Naive thymus-derived CD4-positive, alpha-beta T cell (primary cell): ENCODE measurements around the gene FAM204A. TPM values are rescaled to one million over a fixed set of nuclear protein-coding genes. Genes with fewer than 3 reads are reported as not detected.

Experiments
- ATAC-seq: fragments of 150-1000 bp; cut with Tn5 transposase; 2 replicates; pipeline ENCODE4 v1.10.0; 2021; ENCODE audit warnings: mild to moderate bottlenecking, moderate library complexity
- CTCF ChIA-PET: fragments of 350-600 bp; sonication (Branson Sonifier 250); formaldehyde crosslinking; loops from one replicate; lab custom pipeline; 2021; ENCODE audit warnings: antibody characterized with exemption; lab: Charles Lee
- POLR2A ChIA-PET: fragments of 350-600 bp; sonication (Branson Sonifier 250); formaldehyde crosslinking; loops from one replicate; lab custom pipeline; 2021; ENCODE audit warnings: antibody characterized with exemption, inconsistent platforms; lab: Charles Lee
- DNase-seq, 9 donors: peaks; one replicate each; pipeline versions ENCODE4 v3.0.0 to v3.0.0-alpha.2; 2020 to 2022; ENCODE audit warnings: mixed read lengths in 1 of 9
- H3K27ac ChIP-seq: one replicate; pipeline ENCODE4 v1.7.0; 2013; ENCODE audit warnings: mild to moderate bottlenecking, low read depth, low read length, moderate library complexity
- H3K27me3 ChIP-seq, 2 donors: one replicate each; pipeline ENCODE4 v1.7.0; 2013; ENCODE audit warnings: low read length in 2 of 2, mild to moderate bottlenecking in 2 of 2, moderate library complexity in 2 of 2; ENCODE audit not compliant: control insufficient read depth in 2 of 2, insufficient read depth in 2 of 2
- H3K36me3 ChIP-seq, 3 experiments: 1 replicate in 2 of 3; 2 replicates in 1 of 3; pipeline ENCODE4 v1.7.0; 2013; ENCODE audit warnings: low read length in 3 of 3, mild to moderate bottlenecking in 3 of 3, moderate library complexity in 1 of 3; ENCODE audit not compliant: insufficient read depth in 3 of 3, control insufficient read depth in 2 of 3
- H3K4me1 ChIP-seq, 2 donors: one replicate each; pipeline ENCODE4 v1.7.0; 2013; ENCODE audit warnings: low read length in 2 of 2, mild to moderate bottlenecking in 2 of 2, moderate library complexity in 1 of 2; ENCODE audit not compliant: control insufficient read depth in 2 of 2, insufficient read depth in 2 of 2
- H3K4me3 ChIP-seq: 2 replicates; pipeline ENCODE4 v1.7.0; 2013; ENCODE audit warnings: mild to moderate bottlenecking, low read length
- H3K9me3 ChIP-seq, 3 experiments: 1 replicate in 2 of 3; 2 replicates in 1 of 3; pipeline ENCODE4 v1.7.0; 2013; ENCODE audit warnings: low read length in 3 of 3; ENCODE audit not compliant: control insufficient read depth in 2 of 3
- H3K27ac Mint-ChIP-seq, 9 donors: one replicate each; pipeline ENCODE4 v1.8.0; 2020 to 2022; ENCODE audit warnings: mixed read lengths in 9 of 9, mild to moderate bottlenecking in 8 of 9, moderate library complexity in 5 of 9, inconsistent platforms in 2 of 9
- H3K27me3 Mint-ChIP-seq, 5 donors: one replicate each; pipeline ENCODE4 v1.8.0; 2021 to 2022; ENCODE audit warnings: mixed read lengths in 5 of 5, mild to moderate bottlenecking in 1 of 5
- H3K36me3 Mint-ChIP-seq, 5 donors: one replicate each; pipeline ENCODE4 v1.8.0; 2020 to 2022; ENCODE audit warnings: mixed read lengths in 5 of 5, mild to moderate bottlenecking in 3 of 5, inconsistent platforms in 1 of 5
- H3K4me1 Mint-ChIP-seq, 7 donors: one replicate each; pipeline ENCODE4 v1.8.0; 2020 to 2022; ENCODE audit warnings: mixed read lengths in 7 of 7, mild to moderate bottlenecking in 3 of 7, inconsistent platforms in 1 of 7
- H3K4me3 Mint-ChIP-seq, 10 donors: one replicate each; pipeline ENCODE4 v1.8.0; 2020 to 2022; ENCODE audit warnings: mild to moderate bottlenecking in 10 of 10, mixed read lengths in 10 of 10, moderate library complexity in 6 of 10, inconsistent platforms in 2 of 10
- H3K9me3 Mint-ChIP-seq, 11 donors: one replicate each; pipeline ENCODE4 v1.8.0; 2020 to 2022; ENCODE audit warnings: mixed read lengths in 11 of 11, mild to moderate bottlenecking in 4 of 11, inconsistent platforms in 1 of 11, moderate library complexity in 1 of 11
- intact Hi-C, 2 donors: fragments of 100-400 bp; cut with micrococcal nuclease; formaldehyde crosslinking; loops; one replicate each; pipeline ENCODE4 v1.15.1; 2023
- polyA plus RNA-seq, 2 donors: library from polyadenylated mRNA; unstranded; fragments of 300-500 nt; fragmentation: Illumina TruSeq; gene quantifications; one replicate each; pipeline ENCODE4 v1.2.3, GENCODE V29; 2021
- total RNA-seq, 6 experiments: library from RNA in 5 of 6; stranded (reverse) in 5 of 6; gene quantifications; 1 replicate in 5 of 6; 2 replicates in 1 of 6; pipeline ENCODE4 v1.2.3 and lab custom pipeline; 2021 to 2026

Gene FAM204A
- total and polyA plus RNA-seq, 7 experiments from 2014 or later, result 56.6 to 122 (median 64.8) TPM

GRCh38 chr10:118271671-118272070 is 70.5 kb downstream of the FAM204A start:
- ATAC-seq, result no peak
- intact Hi-C loops, result no loop called here
- Mint-ChIP-seq H3K9me3 (no peaks in the 10 kb centered on the region), H3K27ac (no peak overlapping the region), H3K4me1 (no peaks in the 10 kb centered on the region), H3K4me3 (no peak overlapping the region), H3K27me3 (peaks cover 28 to 46% (median 43%) of the 10 kb centered on the region in 5 donors), H3K36me3 (no peaks in the 10 kb centered on the region)
- Histone ChIP-seq H3K4me1 (no peaks in the 10 kb centered on the region), H3K4me3 (no peak overlapping the region), H3K27me3 (no peaks in the 10 kb centered on the region), H3K9me3 (no peaks in the 10 kb centered on the region), H3K36me3 (no peaks in the 10 kb centered on the region), H3K27ac (no peak overlapping the region)
- ChIA-PET CTCF (no interaction called here), POLR2A (no interaction called here)
- DNase-seq, result no peak

GRCh38 chr10:118266098-118266748 is 75.9 kb downstream of the FAM204A start:
- no peaks in the 10 kb centered on the region for H3K36me3 ChIP-seq
- no peaks in the 10 kb centered on the region for H3K9me3 ChIP-seq
- intact Hi-C loops, result no loop called here
- H3K27me3 ChIP-seq, result no peaks in the 10 kb centered on the region
- no peaks in the 10 kb centered on the region for H3K36me3 Mint-ChIP-seq
- H3K4me1 ChIP-seq, result no peaks in the 10 kb centered on the region
- no peak overlapping the region for H3K27ac ChIP-seq
- ChIA-PET POLR2A (no interaction called here), CTCF (no interaction called here)
- H3K9me3 Mint-ChIP-seq, result no peaks in the 10 kb centered on the region
- H3K4me1 Mint-ChIP-seq, result no peaks in the 10 kb centered on the region
- DNase-seq (no peak), ATAC-seq (no peak)
- H3K4me3 Mint-ChIP-seq, result no peak overlapping the region
- H3K27ac Mint-ChIP-seq, result no peak overlapping the region
- peaks cover 47 to 62% (median 58%) of the 10 kb centered on the region in 5 donors for H3K27me3 Mint-ChIP-seq
- no peak overlapping the region for H3K4me3 ChIP-seq

GRCh38 chr10:118264838-118265470 is 77.2 kb downstream of the FAM204A start:
- H3K36me3 ChIP-seq, result no peaks in the 10 kb centered on the region
- CTCF ChIA-PET, result no interaction called here
- no peaks in the 10 kb centered on the region for H3K9me3 Mint-ChIP-seq

GRCh38 chr10:118264252-118264651 is 77.9 kb downstream of the FAM204A start:
- no peak overlapping the region for H3K27ac ChIP-seq
- ATAC-seq (no peak), DNase-seq (no peak)
- no peaks in the 10 kb centered on the region for H3K9me3 Mint-ChIP-seq
- H3K27me3 Mint-ChIP-seq, result peaks cover 51 to 71% (median 66%) of the 10 kb centered on the region in 5 donors
- no peak overlapping the region for H3K27ac Mint-ChIP-seq
- peaks cover 0 to 1% (median 0%) of the 10 kb centered on the region in 7 donors for H3K4me1 Mint-ChIP-seq
- intact Hi-C loops, result no loop called here
- no peak overlapping the region for H3K4me3 Mint-ChIP-seq
- POLR2A ChIA-PET, result no interaction called here
- CTCF ChIA-PET, result interaction anchor here (1.1 kb wide), 1 partner anchor 24 kb away, joined by 3 read pairs; no protein-coding TSS in a partner anchor
- H3K4me1 ChIP-seq, result no peaks in the 10 kb centered on the region
- no peak overlapping the region for H3K4me3 ChIP-seq
- no peaks in the 10 kb centered on the region for H3K36me3 ChIP-seq
- no peaks in the 10 kb centered on the region for H3K36me3 Mint-ChIP-seq
- H3K27me3 ChIP-seq, result no peaks in the 10 kb centered on the region
- H3K9me3 ChIP-seq, result no peaks in the 10 kb centered on the region

More at GRCh38 chr10:118264838-118265470, 77.2 kb downstream of the FAM204A start:
- Mint-ChIP-seq H3K4me3 (no peak overlapping the region), H3K36me3 (no peaks in the 10 kb centered on the region), H3K4me1 (no peaks in the 10 kb centered on the region), H3K27ac (no peak overlapping the region), H3K27me3 (peaks cover 51 to 66% (median 62%) of the 10 kb centered on the region in 5 donors)
- ATAC-seq (no peak), DNase-seq (no peak)
- no peaks in the 10 kb centered on the region for H3K4me1 ChIP-seq
- H3K9me3 ChIP-seq, result no peaks in the 10 kb centered on the region
- H3K27me3 ChIP-seq, result no peaks in the 10 kb centered on the region
- intact Hi-C loops, result no loop called here
- H3K4me3 ChIP-seq, result no peak overlapping the region
- POLR2A ChIA-PET, result no interaction called here
- H3K27ac ChIP-seq, result no peak overlapping the region

- H3K4me1 Mint-ChIP-seq, result peaks cover 0 to 1% (median 0%) of the 10 kb centered on the region in 7 donors
- H3K27me3 Mint-ChIP-seq, result peaks cover 51 to 73% (median 65%) of the 10 kb centered on the region in 5 donors
- H3K4me3 ChIP-seq, result no peak overlapping the region
- no peak overlapping the region for H3K4me3 Mint-ChIP-seq
- ChIA-PET CTCF (no interaction called here), POLR2A (no interaction called here)
- DNase-seq, result no peak
- H3K36me3 Mint-ChIP-seq, result no peaks in the 10 kb centered on the region
- intact Hi-C loops, result no loop called here
- H3K27ac ChIP-seq, result no peak overlapping the region
- H3K9me3 ChIP-seq, result no peaks in the 10 kb centered on the region
- no peaks in the 10 kb centered on the region for H3K9me3 Mint-ChIP-seq
- H3K36me3 ChIP-seq, result no peaks in the 10 kb centered on the region
- peaks cover 0 to 2% of the 10 kb centered on the region in 2 donors for H3K27me3 ChIP-seq
- no peak for ATAC-seq
- no peak overlapping the region for H3K27ac Mint-ChIP-seq
- no peaks in the 10 kb centered on the region for H3K4me1 ChIP-seq
Measured at GRCh38 chr10:118262538-118262937, 79.6 kb downstream of the FAM204A start.

- peak in 3 of 9 donors; percentile 1 to 23 (median 2) for DNase-seq
- Histone ChIP-seq H3K4me3 (no peak overlapping the region), H3K27ac (no peak overlapping the region), H3K36me3 (no peaks in the 10 kb centered on the region), H3K4me1 (no peaks in the 10 kb centered on the region), H3K9me3 (no peaks in the 10 kb centered on the region), H3K27me3 (peaks cover 0 to 3% of the 10 kb centered on the region in 2 donors)
- H3K36me3 Mint-ChIP-seq, result no peaks in the 10 kb centered on the region
- intact Hi-C loops, result loop anchor here in 1 of 2 donors (5.0 kb wide), 2 partner anchors 283 to 762 kb away; no protein-coding TSS in a partner anchor
- no peak overlapping the region for H3K27ac Mint-ChIP-seq
- ChIA-PET CTCF (no interaction called here), POLR2A (no interaction called here)
- peak; percentile 31 for ATAC-seq
- H3K4me1 Mint-ChIP-seq, result peaks cover 0 to 1% (median 0%) of the 10 kb centered on the region in 7 donors
- H3K9me3 Mint-ChIP-seq, result no peaks in the 10 kb centered on the region
- no peak overlapping the region for H3K4me3 Mint-ChIP-seq
- H3K27me3 Mint-ChIP-seq, result peaks cover 63 to 77% (median 68%) of the 10 kb centered on the region in 5 donors
Measured at GRCh38 chr10:118259288-118259906, 82.7 kb downstream of the FAM204A start.
